HEK293 (cell line): Measurements from ENCODE around the gene PEPD.

ENCODE experiments used
- CTCF ChIA-PET: fragments of 350-600 bp; formaldehyde crosslinking; extraction: SDS; loops from one replicate; lab custom pipeline; 2021; ENCODE audit warnings: antibody characterized with exemption; lab: Yijun Ruan, JAX
- POLR2A ChIA-PET: fragments of 300-600 bp; formaldehyde crosslinking; extraction: SDS; loops from one replicate; lab custom pipeline; 2020; ENCODE audit warnings: antibody characterized with exemption, inconsistent platforms; lab: Yijun Ruan, JAX
- H3K27ac ChIP-seq: fragments of 200-500 bp; sonication (Bioruptor generic); 2 replicates; pipeline ENCODE4 v1.5.1; 2014; ENCODE audit warnings: low read depth, low read length, control low read depth, inconsistent platforms; ENCODE audit errors: extremely low read depth
- H3K36me3 ChIP-seq, 2 experiments: fragments of 200-500 bp in 1 of 2; sonication (Bioruptor generic) in 1 of 2; 1 replicate in 1 of 2; 2 replicates in 1 of 2; pipeline ENCODE4 v1.5.1; 2014 to 2017; ENCODE audit warnings: inconsistent platforms in 2 of 2, low read length in 2 of 2; ENCODE audit not compliant: control insufficient read depth in 2 of 2, insufficient read depth in 1 of 2
- H3K4me1 ChIP-seq: fragments of 200-500 bp; sonication (Bioruptor generic); 2 replicates; pipeline ENCODE4 v1.5.1; 2014; ENCODE audit warnings: mild to moderate bottlenecking, low read length, inconsistent platforms; ENCODE audit not compliant: control insufficient read depth, insufficient read depth
- H3K4me3 ChIP-seq: 2 replicates; pipeline ENCODE4 v1.5.1; 2011; ENCODE audit warnings: low read depth, mild to moderate bottlenecking, control low read depth, low read length, moderate library complexity
- H3K9me3 ChIP-seq: fragments of 200-500 bp; sonication (Bioruptor generic); 2 replicates; pipeline ENCODE4 v1.5.1; 2014; ENCODE audit warnings: low read depth, low read length, inconsistent platforms; ENCODE audit not compliant: control insufficient read depth, insufficient read depth
- GFI1B ChIP-seq: fragments of 450-650 bp; formaldehyde crosslinking; IDR thresholded peaks from 2 replicates; pipeline ENCODE4 v1.5.1; 2016; ENCODE audit warnings: missing biosample characterization, missing genetic modification characterization
- GLIS1 ChIP-seq: fragments of 450-650 bp; formaldehyde crosslinking; IDR thresholded peaks from 2 replicates; pipeline ENCODE4 v1.5.1; 2016; ENCODE audit warnings: missing biosample characterization, missing genetic modification characterization
- PBX3 ChIP-seq: sonication (generic); formaldehyde crosslinking; IDR thresholded peaks from 2 replicates; pipeline ENCODE4 v1.8.1; 2022; ENCODE audit warnings: mild to moderate bottlenecking, moderate library complexity, missing genetic modification reagents
- RBAK ChIP-seq: fragments of 450-650 bp; formaldehyde crosslinking; IDR thresholded peaks from 2 replicates; pipeline ENCODE4 v1.5.1; 2016; ENCODE audit warnings: missing biosample characterization, missing genetic modification characterization
- SP7 ChIP-seq: fragments of 450-650 bp; formaldehyde crosslinking; IDR thresholded peaks from 2 replicates; pipeline ENCODE4 v1.5.1; 2016; ENCODE audit warnings: missing biosample characterization, missing genetic modification characterization
- ZBTB17 ChIP-seq: fragments of 450-650 bp; formaldehyde crosslinking; IDR thresholded peaks from 2 replicates; pipeline ENCODE4 v1.5.1; 2016; ENCODE audit warnings: missing biosample characterization, missing genetic modification characterization
- ZBTB26 ChIP-seq: fragments of 450-650 bp; formaldehyde crosslinking; optimal IDR thresholded peaks from 2 replicates; pipeline ENCODE3; 2016; ENCODE audit warnings: missing biosample characterization, mild to moderate bottlenecking, missing genetic modification characterization
- ZBTB6 ChIP-seq: fragments of 450-650 bp; formaldehyde crosslinking; IDR thresholded peaks from 2 replicates; pipeline ENCODE4 v1.5.1; 2017; ENCODE audit warnings: missing biosample characterization, missing genetic modification characterization
- ZFHX2 ChIP-seq: fragments of 450-650 bp; formaldehyde crosslinking; conservative IDR thresholded peaks from 2 replicates; pipeline ENCODE4 v1.5.1; 2016; ENCODE audit warnings: missing biosample characterization, missing genetic modification characterization
- ZIC2 ChIP-seq: fragments of 450-650 bp; formaldehyde crosslinking; IDR thresholded peaks from 2 replicates; pipeline ENCODE4 v1.5.1; 2016; ENCODE audit warnings: missing biosample characterization, missing genetic modification characterization
- ZNF112 ChIP-seq: fragments of 450-650 bp; formaldehyde crosslinking; IDR thresholded peaks from 2 replicates; pipeline ENCODE4 v1.5.0; 2017; ENCODE audit warnings: missing biosample characterization, missing genetic modification characterization
- ZNF121 ChIP-seq: fragments of 450-650 bp; formaldehyde crosslinking; IDR thresholded peaks from 2 replicates; pipeline ENCODE4 v1.5.1; 2016; ENCODE audit warnings: missing biosample characterization, missing genetic modification characterization
- ZNF19 ChIP-seq: fragments of 450-650 bp; formaldehyde crosslinking; IDR thresholded peaks from 2 replicates; pipeline ENCODE4; 2016; ENCODE audit warnings: missing biosample characterization, missing genetic modification characterization, low read depth
- ZNF2 ChIP-seq: fragments of 450-650 bp; formaldehyde crosslinking; IDR thresholded peaks from 2 replicates; pipeline ENCODE4 v1.5.1; 2016; ENCODE audit warnings: missing biosample characterization, missing genetic modification characterization
- ZNF23 ChIP-seq: fragments of 450-650 bp; formaldehyde crosslinking; IDR thresholded peaks from 2 replicates; pipeline ENCODE4 v1.5.1; 2016; ENCODE audit warnings: missing biosample characterization, missing genetic modification characterization, borderline replicate concordance
- ZNF366 ChIP-seq: fragments of 450-650 bp; formaldehyde crosslinking; conservative IDR thresholded peaks from 2 replicates; pipeline ENCODE4 v1.5.1; 2016; ENCODE audit warnings: missing biosample characterization, missing genetic modification characterization
- ZNF37A ChIP-seq: fragments of 450-650 bp; IDR thresholded peaks from 2 replicates; pipeline ENCODE4 v1.5.1; 2018; ENCODE audit warnings: missing biosample characterization, missing genetic modification characterization
- ZNF488 ChIP-seq: fragments of 450-650 bp; formaldehyde crosslinking; IDR thresholded peaks from 2 replicates; pipeline ENCODE4 v1.5.1; 2016; ENCODE audit warnings: missing biosample characterization, missing genetic modification characterization
- ZNF555 ChIP-seq: fragments of 450-650 bp; formaldehyde crosslinking; conservative IDR thresholded peaks from 2 replicates; pipeline ENCODE4 v1.5.1; 2017; ENCODE audit warnings: missing biosample characterization, mild to moderate bottlenecking, missing genetic modification characterization, inconsistent platforms
- ZNF600 ChIP-seq: fragments of 450-650 bp; formaldehyde crosslinking; IDR thresholded peaks from 2 replicates; pipeline ENCODE4 v1.5.1; 2016; ENCODE audit warnings: missing biosample characterization, missing genetic modification characterization
- ZNF654 ChIP-seq: fragments of 450-650 bp; formaldehyde crosslinking; IDR thresholded peaks from 2 replicates; pipeline ENCODE4 v1.5.1; 2016; ENCODE audit warnings: low read depth, missing biosample characterization, missing genetic modification characterization
- TF ChIP-seq, protein P1 (sequence below): fragments of 450-650 bp; formaldehyde crosslinking; IDR thresholded peaks from 2 replicates; pipeline ENCODE4 v1.5.1; 2016; ENCODE audit warnings: missing biosample characterization, missing genetic modification characterization
- TF ChIP-seq, protein P2 (sequence below): fragments of 450-650 bp; formaldehyde crosslinking; IDR thresholded peaks from 2 replicates; pipeline ENCODE4 v1.5.1; 2016; ENCODE audit warnings: missing biosample characterization, missing genetic modification characterization

Gene PEPD

DNA sequence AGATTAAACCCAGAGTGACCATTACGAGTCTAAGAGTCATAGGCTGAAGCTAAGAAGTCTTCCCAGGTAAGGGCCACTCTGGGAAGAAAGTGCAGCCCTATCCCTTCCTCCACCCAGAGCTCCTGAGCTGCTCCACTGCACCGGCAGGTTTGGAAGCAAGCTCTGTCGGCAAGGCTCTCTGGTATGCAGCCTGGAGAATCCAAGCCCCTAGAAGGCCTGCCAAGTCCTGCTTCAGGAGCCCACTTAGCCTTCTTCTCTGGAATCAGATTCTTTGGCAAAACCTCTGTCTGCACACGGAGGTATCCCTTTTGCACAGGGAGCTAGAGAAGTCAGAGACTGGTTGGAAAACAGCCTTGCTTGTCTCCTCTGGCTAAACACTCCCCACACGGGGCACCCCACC is 89.6 kb downstream of the PEPD start:
- peaks cover 27% of the 10 kb centered on the region for H3K4me1 ChIP-seq
- POLR2A ChIA-PET = interaction anchor here (0.7 kb wide), 1 partner anchor 241 kb away, joined by 4 read pairs; no protein-coding TSS in a partner anchor

GRCh38 chr19:33430674-33431277 is 90.8 kb downstream of the PEPD start:
- CTCF ChIA-PET = interaction anchor here (0.5 to 5.0 kb wide), 95 partner anchors 10 to 1231 kb away, joined by 3 to 173 read pairs (median 4); no protein-coding TSS in a partner anchor
- Histone ChIP-seq H3K4me3 (no peak overlapping the region), H3K27ac (no peak overlapping the region), H3K4me1 (peaks cover 17% of the 10 kb centered on the region), H3K9me3 (no peaks in the 10 kb centered on the region), H3K36me3 (no peaks in the 10 kb centered on the region; a peak in 1 of 3 replicates)
- TF ChIP-seq, protein P1, sequence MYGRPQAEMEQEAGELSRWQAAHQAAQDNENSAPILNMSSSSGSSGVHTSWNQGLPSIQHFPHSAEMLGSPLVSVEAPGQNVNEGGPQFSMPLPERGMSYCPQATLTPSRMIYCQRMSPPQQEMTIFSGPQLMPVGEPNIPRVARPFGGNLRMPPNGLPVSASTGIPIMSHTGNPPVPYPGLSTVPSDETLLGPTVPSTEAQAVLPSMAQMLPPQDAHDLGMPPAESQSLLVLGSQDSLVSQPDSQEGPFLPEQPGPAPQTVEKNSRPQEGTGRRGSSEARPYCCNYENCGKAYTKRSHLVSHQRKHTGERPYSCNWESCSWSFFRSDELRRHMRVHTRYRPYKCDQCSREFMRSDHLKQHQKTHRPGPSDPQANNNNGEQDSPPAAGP (tag by site-specific recombination) = 0 out of 2 replicates have a peak, but pooled peaks have one; percentile 32
- TF ChIP-seq ZIC2 (tag by site-specific recombination) = peak; percentile 83
- TF ChIP-seq ZBTB26 (tag by site-specific recombination) = peak; percentile 24
- peak; percentile 22; the same call in 1 of the 2 replicates for TF ChIP-seq GLIS1 (tag by site-specific recombination)
- TF ChIP-seq ZNF600 (tag by site-specific recombination) = peak; percentile 68
- peak; percentile 77; the same call in 1 of the 2 replicates for TF ChIP-seq ZNF2 (tag by site-specific recombination)
- TF ChIP-seq ZBTB6 (tag by site-specific recombination) = no peak
- TF ChIP-seq ZNF366 (tag by site-specific recombination) = peak; percentile 67
- TF ChIP-seq ZFHX2 (tag by site-specific recombination) = no peak
- no peak for TF ChIP-seq GFI1B (tag by site-specific recombination)
- no peak for TF ChIP-seq ZNF555 (tag by site-specific recombination)
- peak; percentile 92 for TF ChIP-seq ZNF654
- TF ChIP-seq ZNF488 (tag by site-specific recombination) = no peak
- TF ChIP-seq PBX3 (CRISPR knock-in tag) = no peak
- no peak for TF ChIP-seq ZNF112
- no peak for TF ChIP-seq ZNF23
- peak; percentile 100 for TF ChIP-seq ZNF121 (tag by site-specific recombination)
- peak; percentile 51 for TF ChIP-seq SP7
- TF ChIP-seq, protein P2, sequence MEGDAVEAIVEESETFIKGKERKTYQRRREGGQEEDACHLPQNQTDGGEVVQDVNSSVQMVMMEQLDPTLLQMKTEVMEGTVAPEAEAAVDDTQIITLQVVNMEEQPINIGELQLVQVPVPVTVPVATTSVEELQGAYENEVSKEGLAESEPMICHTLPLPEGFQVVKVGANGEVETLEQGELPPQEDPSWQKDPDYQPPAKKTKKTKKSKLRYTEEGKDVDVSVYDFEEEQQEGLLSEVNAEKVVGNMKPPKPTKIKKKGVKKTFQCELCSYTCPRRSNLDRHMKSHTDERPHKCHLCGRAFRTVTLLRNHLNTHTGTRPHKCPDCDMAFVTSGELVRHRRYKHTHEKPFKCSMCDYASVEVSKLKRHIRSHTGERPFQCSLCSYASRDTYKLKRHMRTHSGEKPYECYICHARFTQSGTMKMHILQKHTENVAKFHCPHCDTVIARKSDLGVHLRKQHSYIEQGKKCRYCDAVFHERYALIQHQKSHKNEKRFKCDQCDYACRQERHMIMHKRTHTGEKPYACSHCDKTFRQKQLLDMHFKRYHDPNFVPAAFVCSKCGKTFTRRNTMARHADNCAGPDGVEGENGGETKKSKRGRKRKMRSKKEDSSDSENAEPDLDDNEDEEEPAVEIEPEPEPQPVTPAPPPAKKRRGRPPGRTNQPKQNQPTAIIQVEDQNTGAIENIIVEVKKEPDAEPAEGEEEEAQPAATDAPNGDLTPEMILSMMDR (tag by site-specific recombination) = peak; percentile 98
- TF ChIP-seq ZBTB17 (tag by site-specific recombination) = peak; percentile 48
- POLR2A ChIA-PET = interaction anchor here (0.6 to 1.0 kb wide), 2 partner anchors 89 to 192 kb away, joined by 3 to 6 read pairs; partner anchors contain the start of gene CHST8

More for the DNA sequence above, 89.6 kb downstream of the PEPD start:
- H3K27ac ChIP-seq = no peak overlapping the region
- no peaks in the 10 kb centered on the region for H3K9me3 ChIP-seq
- TF ChIP-seq ZNF19 = no peak
- TF ChIP-seq ZNF37A = no peak
- TF ChIP-seq RBAK (tag by site-specific recombination) = no peak
- H3K36me3 ChIP-seq = no peaks in the 10 kb centered on the region; a peak in 1 of 3 replicates
- H3K4me3 ChIP-seq = no peak overlapping the region
- CTCF ChIA-PET = interaction anchor here (0.6 to 4.5 kb wide), 19 partner anchors 10 to 713 kb away, joined by 3 to 75 read pairs (median 4); no protein-coding TSS in a partner anchor
